Stimulated activated effector memory CD8-positive, alpha-beta T cell treated with anti-CD3 and anti-CD28 coated beads, Interleukin-12 subunit alpha, Interleukin-12 subunit beta, amount 100 ng/mL, for 72 hours (primary cell): Measurements from ENCODE around the gene SLC3A2.

Experiments used
- ATAC-seq: fragments of 150-1000 bp; cut with Tn5 transposase; 2 replicates; pipeline ENCODE4 v1.10.0; 2021
- DNase-seq, 2 donors: peaks; one replicate each; pipeline ENCODE4 v3.0.0; 2021 to 2022; ENCODE audit warnings: low spot score in 2 of 2
- H3K27ac Mint-ChIP-seq: one replicate; pipeline ENCODE4 v1.8.0; 2022; ENCODE audit warnings: mild to moderate bottlenecking, mixed read lengths
- H3K36me3 Mint-ChIP-seq: one replicate; pipeline ENCODE4 v1.8.0; 2022; ENCODE audit warnings: mild to moderate bottlenecking, mixed read lengths
- H3K4me1 Mint-ChIP-seq: one replicate; pipeline ENCODE4 v1.8.0; 2022; ENCODE audit warnings: mixed read lengths
- H3K4me3 Mint-ChIP-seq: one replicate; pipeline ENCODE4 v1.8.0; 2022; ENCODE audit warnings: mild to moderate bottlenecking, mixed read lengths
- H3K9me3 Mint-ChIP-seq: one replicate; pipeline ENCODE4 v1.8.0; 2022; ENCODE audit warnings: mixed read lengths

Gene SLC3A2

GRCh38 chr11:62910141-62910882 lies 29.6 kb downstream of the SLC3A2 start:
- ATAC-seq (no peak), DNase-seq (no peak)
- Mint-ChIP-seq H3K4me1 (peaks cover 8% of the 10 kb centered on the region), H3K36me3 (no peaks in the 10 kb centered on the region), H3K27ac (no peak overlapping the region), H3K4me3 (no peak overlapping the region), H3K9me3 (no peaks in the 10 kb centered on the region)

GRCh38 chr11:62911137-62912130 lies 30.7 kb downstream of the SLC3A2 start:
- no peak overlapping the region for H3K27ac Mint-ChIP-seq
- no peak for DNase-seq
- H3K36me3 Mint-ChIP-seq, result no peaks in the 10 kb centered on the region
- no peaks in the 10 kb centered on the region for H3K4me1 Mint-ChIP-seq
- no peak for ATAC-seq
- no peak overlapping the region for H3K4me3 Mint-ChIP-seq
- no peaks in the 10 kb centered on the region for H3K9me3 Mint-ChIP-seq

DNA sequence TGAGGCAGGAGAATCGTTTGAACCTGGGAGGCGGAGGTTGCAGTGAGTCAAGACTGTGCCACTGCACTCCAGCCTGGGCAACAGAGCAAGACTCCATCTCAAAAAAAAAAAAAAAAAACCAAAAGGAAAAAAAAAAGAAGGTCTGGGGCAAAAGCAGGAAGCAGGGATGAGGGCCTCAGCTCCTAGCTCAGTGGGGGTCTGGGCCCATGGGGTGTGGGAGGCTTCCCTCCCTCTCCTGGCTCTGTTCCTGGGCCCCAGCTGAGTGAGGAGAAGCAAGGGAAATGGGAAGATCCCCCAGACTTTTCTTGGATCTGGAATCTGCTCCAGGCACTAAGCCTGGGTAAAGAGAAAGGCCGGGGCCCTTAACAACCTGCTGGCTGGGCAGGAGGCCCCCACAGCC lies 31.6 kb downstream of the SLC3A2 start:
- DNase-seq (no peak), ATAC-seq (no peak)
- Mint-ChIP-seq H3K4me3 (no peak overlapping the region), H3K27ac (peak overlapping the region; percentile 84), H3K36me3 (no peaks in the 10 kb centered on the region), H3K9me3 (no peaks in the 10 kb centered on the region), H3K4me1 (no peaks in the 10 kb centered on the region)

GRCh38 chr11:62914416-62914815 lies 33.7 kb downstream of the SLC3A2 start:
- Mint-ChIP-seq H3K27ac (no peak overlapping the region), H3K4me1 (no peaks in the 10 kb centered on the region), H3K4me3 (no peak overlapping the region), H3K36me3 (no peaks in the 10 kb centered on the region), H3K9me3 (no peaks in the 10 kb centered on the region)
- ATAC-seq (no peak), DNase-seq (no peak)

- H3K4me3 Mint-ChIP-seq, result no peak overlapping the region
Measured at GRCh38 chr11:62917906-62918502, 37.3 kb downstream of the SLC3A2 start.

DNA sequence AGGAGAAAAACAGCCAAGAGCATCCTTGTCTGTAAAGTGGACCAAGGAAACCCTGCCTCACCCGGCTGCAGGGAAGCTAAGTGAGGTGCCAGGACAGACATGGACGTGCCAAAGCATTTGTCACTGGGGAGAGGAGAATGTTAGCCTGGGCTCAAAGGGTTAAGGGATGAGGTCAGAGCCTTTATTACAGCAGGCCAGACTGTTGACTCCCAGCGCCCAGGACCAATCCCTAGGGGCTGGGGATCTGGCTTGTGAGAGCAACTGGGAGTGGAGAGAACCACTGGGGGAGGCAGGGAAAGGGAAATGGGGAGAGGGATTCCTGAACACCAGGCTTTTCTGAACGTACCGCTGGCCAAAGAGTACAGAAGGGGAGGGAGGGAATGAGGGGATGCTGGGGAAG lies 37.8 kb downstream of the SLC3A2 start:
- H3K4me1 Mint-ChIP-seq, result peaks cover 11% of the 10 kb centered on the region
- no peaks in the 10 kb centered on the region for H3K36me3 Mint-ChIP-seq
- H3K4me3 Mint-ChIP-seq, result no peak overlapping the region
- no peak for DNase-seq
- H3K27ac Mint-ChIP-seq, result no peak overlapping the region
- ATAC-seq, result no peak
- H3K9me3 Mint-ChIP-seq, result no peaks in the 10 kb centered on the region

More at GRCh38 chr11:62917906-62918502, 37.3 kb downstream of the SLC3A2 start:
- Mint-ChIP-seq H3K9me3 (no peaks in the 10 kb centered on the region), H3K27ac (no peak overlapping the region), H3K36me3 (no peaks in the 10 kb centered on the region), H3K4me1 (peaks cover 6% of the 10 kb centered on the region)
- ATAC-seq (no peak), DNase-seq (no peak)

GRCh38 chr11:62919476-62919875 lies 38.8 kb downstream of the SLC3A2 start:
- peaks cover 17% of the 10 kb centered on the region for H3K4me1 Mint-ChIP-seq
- no peaks in the 10 kb centered on the region for H3K9me3 Mint-ChIP-seq
- H3K4me3 Mint-ChIP-seq, result no peak overlapping the region
- DNase-seq, result no peak
- H3K36me3 Mint-ChIP-seq, result no peaks in the 10 kb centered on the region
- peak overlapping the region; percentile 63 for H3K27ac Mint-ChIP-seq
- ATAC-seq, result no peak

DNA sequence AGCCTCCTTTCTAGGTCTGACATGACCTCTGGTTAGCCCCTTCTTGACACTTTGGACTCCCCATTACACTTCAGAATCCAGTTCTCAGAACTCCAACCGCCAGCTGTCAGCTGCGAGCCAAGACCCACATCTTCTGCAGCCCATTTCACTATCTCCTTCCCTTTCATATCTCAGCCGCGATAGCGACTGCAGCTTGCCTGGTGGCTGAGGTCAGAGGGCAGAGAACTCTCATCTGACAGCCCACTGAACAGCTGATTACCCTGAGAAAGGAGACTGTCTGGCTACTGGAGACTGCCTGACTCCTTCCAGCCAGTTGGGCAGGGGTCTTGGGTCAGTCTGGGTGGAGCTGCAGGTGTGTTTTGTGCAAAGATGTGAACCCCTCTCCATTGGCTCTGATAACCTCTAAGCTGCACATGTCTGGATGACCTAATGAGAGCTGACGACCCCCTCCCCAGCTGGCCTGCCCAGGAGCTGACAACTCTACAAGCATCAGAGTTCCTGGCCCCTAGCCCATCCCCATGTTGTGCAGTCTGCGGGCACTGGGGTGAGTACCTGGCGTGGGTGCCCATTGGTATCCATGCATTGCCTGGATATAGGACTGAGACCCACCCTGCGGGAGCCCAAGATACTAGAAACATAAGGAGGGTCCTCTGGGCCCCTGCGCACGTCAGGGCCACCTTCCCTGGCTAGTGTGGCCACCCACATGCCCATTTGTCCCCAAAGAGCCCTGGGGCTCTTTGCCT lies 39.4 kb downstream of the SLC3A2 start:
- Mint-ChIP-seq H3K27ac (peak overlapping the region; percentile 63), H3K9me3 (no peaks in the 10 kb centered on the region), H3K36me3 (no peaks in the 10 kb centered on the region), H3K4me3 (no peak overlapping the region), H3K4me1 (peaks cover 18% of the 10 kb centered on the region)
- DNase-seq (no peak), ATAC-seq (no peak)

GRCh38 chr11:62921201-62921572 lies 40.5 kb downstream of the SLC3A2 start, which contains the start of gene CHRM1:
TSS of gene CHRM1 (minus strand) at chr11:62921363. CDS start at chr11:62911100, 10,263 bp downstream.
- no peaks in the 10 kb centered on the region for H3K36me3 Mint-ChIP-seq
- DNase-seq (no peak), ATAC-seq (no peak)
- peaks cover 29% of the 10 kb centered on the region for H3K4me1 Mint-ChIP-seq
- H3K27ac Mint-ChIP-seq, result peak within 1 kb of the TSS; percentile 63
- peak within 1 kb of the TSS; percentile 70 for H3K4me3 Mint-ChIP-seq
- no peaks in the 10 kb centered on the region for H3K9me3 Mint-ChIP-seq

DNA sequence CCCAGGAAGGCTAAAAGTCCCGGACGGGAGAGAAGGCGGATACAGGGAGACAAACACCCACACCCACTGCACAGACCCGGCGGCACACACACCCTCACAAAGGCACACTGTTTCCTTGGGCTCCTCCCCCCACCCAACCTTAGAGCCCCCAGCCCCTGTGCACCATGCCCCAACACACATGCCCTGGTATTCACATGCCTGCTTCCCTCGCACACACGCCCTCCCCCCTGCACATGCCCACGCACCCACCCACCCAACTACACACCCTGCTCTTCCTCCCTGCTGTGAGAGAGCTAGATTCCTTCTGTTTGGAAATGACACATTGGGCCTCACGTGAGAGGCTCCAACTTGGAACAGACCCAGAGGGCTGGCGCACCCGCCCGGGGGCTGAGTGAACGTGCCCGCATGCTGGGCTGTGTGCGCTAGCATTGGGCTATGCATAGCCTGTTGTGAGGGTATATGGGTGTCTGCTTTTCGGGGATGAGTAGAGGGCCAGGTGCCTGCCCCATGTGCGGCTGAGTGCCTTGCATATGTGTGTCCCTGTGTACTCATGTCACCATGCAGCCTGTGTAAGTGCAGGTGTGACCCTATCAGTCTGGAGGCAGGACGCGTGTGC lies 41.0 kb downstream of the SLC3A2 start:
- H3K27ac Mint-ChIP-seq, result no peak overlapping the region
- no peak for DNase-seq
- no peaks in the 10 kb centered on the region for H3K9me3 Mint-ChIP-seq
- no peak for ATAC-seq
- no peaks in the 10 kb centered on the region for H3K36me3 Mint-ChIP-seq
- no peak overlapping the region for H3K4me3 Mint-ChIP-seq
- peaks cover 32% of the 10 kb centered on the region for H3K4me1 Mint-ChIP-seq

- Mint-ChIP-seq H3K4me3 (peak overlapping the region; percentile 70), H3K4me1 (peaks cover 32% of the 10 kb centered on the region), H3K27ac (no peak overlapping the region), H3K36me3 (no peaks in the 10 kb centered on the region), H3K9me3 (no peaks in the 10 kb centered on the region)
- DNase-seq (no peak), ATAC-seq (no peak)
Measured at GRCh38 chr11:62922189-62922589, 41.5 kb downstream of the SLC3A2 start.

DNA sequence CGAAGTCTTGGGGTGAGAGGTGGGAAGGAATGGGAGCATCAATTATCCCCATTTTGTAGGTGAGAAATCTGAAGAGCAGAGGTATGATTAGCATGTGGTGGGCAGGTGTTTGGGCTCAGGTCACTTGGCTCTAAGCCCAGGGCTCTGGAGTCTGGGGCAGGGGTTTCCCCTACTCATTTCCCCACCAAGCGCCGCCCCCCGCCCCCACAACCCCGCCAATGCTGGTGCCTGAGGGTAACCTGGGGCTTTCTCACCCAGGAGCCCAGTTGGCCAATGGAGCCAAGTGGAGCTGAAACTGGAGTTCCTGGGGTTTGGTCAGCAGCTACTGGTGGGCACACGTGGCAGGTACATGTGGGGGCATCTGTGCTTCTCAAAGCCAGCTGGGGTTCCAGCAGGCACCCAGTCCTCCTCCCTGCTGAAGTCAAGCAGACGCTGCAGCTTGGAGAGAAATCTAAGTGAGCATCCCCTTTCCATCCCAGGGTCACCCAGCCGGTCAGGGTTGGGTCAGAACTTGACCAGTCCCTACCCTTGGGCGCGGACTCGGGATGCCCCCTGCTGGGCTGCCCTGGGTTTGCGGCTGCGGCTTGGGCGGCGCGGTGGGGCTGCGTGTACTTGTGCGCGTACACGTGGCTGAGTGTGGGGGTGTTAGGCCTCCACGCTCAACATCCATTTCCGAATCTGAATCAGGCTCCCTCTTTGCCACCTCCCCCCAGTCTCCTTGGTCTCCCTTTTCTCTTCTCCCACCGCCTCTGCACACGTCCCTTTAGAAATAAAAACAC lies 42.1 kb downstream of the SLC3A2 start:
- Mint-ChIP-seq H3K27ac (no peak overlapping the region), H3K36me3 (no peaks in the 10 kb centered on the region), H3K4me1 (peaks cover 32% of the 10 kb centered on the region), H3K9me3 (no peaks in the 10 kb centered on the region), H3K4me3 (peak overlapping the region; percentile 70)
- ATAC-seq, result peak; percentile 71
- DNase-seq, result peak in 1 of 2 donors; percentile 42

GRCh38 chr11:62923601-62924411 lies 43.1 kb downstream of the SLC3A2 start:
- no peak for ATAC-seq
- no peaks in the 10 kb centered on the region for H3K36me3 Mint-ChIP-seq
- H3K4me1 Mint-ChIP-seq, result peaks cover 32% of the 10 kb centered on the region
- DNase-seq, result no peak
- H3K4me3 Mint-ChIP-seq, result peak overlapping the region; percentile 70
- no peaks in the 10 kb centered on the region for H3K9me3 Mint-ChIP-seq
- H3K27ac Mint-ChIP-seq, result no peak overlapping the region
